ENCODE measurements around the gene TNP2. TPM values are rescaled to one million over a fixed set of nuclear protein-coding genes. Genes with fewer than 3 reads are reported as not detected.
A peak's percentile ranks its signal among the peaks of the same experiment; 100 is the strongest.

The TNP2 gene
- total and polyA plus RNA-seq, 2 of the 4 experiments (the other 2 are of a cell fraction) = not detected

DNA sequence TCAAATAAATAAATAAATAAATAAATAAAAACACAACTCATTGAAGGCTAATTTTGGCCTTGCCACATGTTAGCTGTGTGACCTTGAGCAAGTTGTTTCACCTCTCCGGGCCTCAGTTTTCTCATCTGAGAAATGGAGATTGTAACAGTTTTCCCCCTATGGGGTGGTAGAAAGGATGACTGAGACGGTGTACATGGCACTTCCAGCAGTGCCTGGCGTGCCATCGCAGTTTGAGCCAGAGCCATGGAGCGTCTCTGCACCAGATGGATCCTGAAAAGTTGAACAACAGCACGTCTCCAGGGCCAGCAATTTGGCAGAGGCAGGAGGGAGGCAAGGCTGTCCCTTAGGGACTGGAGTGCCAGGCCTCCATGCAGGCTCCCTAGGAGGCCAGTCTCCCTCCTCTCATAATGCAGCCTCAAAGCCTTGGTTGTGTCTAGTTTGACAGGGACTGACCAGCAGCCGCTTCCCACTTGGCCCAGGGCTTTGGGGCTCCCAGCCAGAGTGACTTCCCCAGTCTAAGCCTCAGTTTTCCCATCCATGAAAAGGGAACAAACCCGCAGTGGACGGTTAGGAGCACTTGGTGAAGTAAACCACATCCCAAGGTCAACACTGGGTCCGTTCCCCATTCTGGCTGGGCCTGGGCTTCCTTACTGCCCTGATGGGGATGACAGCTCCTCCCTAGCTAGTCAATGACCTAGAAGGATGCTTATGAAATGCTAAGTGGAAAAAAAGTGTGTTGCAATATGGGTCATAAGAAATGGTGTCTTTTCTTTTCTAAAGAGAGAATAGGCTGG is 32.5 kb downstream of the TNP2 start:
- CTCF ChIA-PET = no interaction called here
- Histone ChIP-seq H3K56ac (ENCODE audit: extremely low read depth, insufficient read depth, low read length) (no peak overlapping the region), H3K14ac (replicated peaks; ENCODE audit: low read depth, low read length) (no peak overlapping the region; the same call in 1 of the 2 replicates), H2BK20ac (ENCODE audit: low read depth, low read length) (0 out of 2 replicates have a peak overlapping the region, but pooled peaks have one; percentile 14), H3K9me3 (ENCODE audit: control insufficient read depth, insufficient read depth, low read length) (no peaks in the 10 kb centered on the region), H3K9me1 (ENCODE audit: insufficient read depth, low read length) (no peaks in the 10 kb centered on the region; the same call in 1 of the 2 replicates), H3K27me3 (ENCODE audit: control insufficient read depth, insufficient read depth, low read length) (no peaks in the 10 kb centered on the region), H3K18ac (ENCODE audit: low read depth, low read length) (no peak overlapping the region), H3K4me3 (ENCODE audit: insufficient read depth, low read depth, low read length) (no peak overlapping the region), H3K23ac (ENCODE audit: low read depth, low read length) (no peak overlapping the region), H3K4me1 (ENCODE audit: control insufficient read depth, insufficient read depth, low read length) (peaks cover 4% of the 10 kb centered on the region; the same call in 1 of the 2 replicates), H2AK9ac (replicated peaks; ENCODE audit: low read depth, low read length, poor library complexity) (no peak overlapping the region), H3K27ac (ENCODE audit: insufficient read depth, low read length) (no peak overlapping the region), H4K20me1 (ENCODE audit: insufficient read depth, low read length) (no peaks in the 10 kb centered on the region), H4K5ac (ENCODE audit: low read depth, low read length) (no peak overlapping the region), H2BK5ac (ENCODE audit: low read depth, low read length, poor library complexity, severe bottlenecking) (no peak overlapping the region), H3K36me3 (ENCODE audit: control insufficient read depth, insufficient read depth, low read length) (no peaks in the 10 kb centered on the region), H2AK5ac (ENCODE audit: low read depth, low read length) (peak overlapping the region; percentile 5; the same call in 1 of the 2 replicates), H3K79me1 (ENCODE audit: low read depth in 1 of 2, low read length in 2 of 2) (no peaks in the 10 kb centered on the region), H4K8ac (ENCODE audit: low read depth in 2 of 2, low read length in 2 of 2) (no peak overlapping the region), H2AFZ (replicated peaks; ENCODE audit: low read length, poor library complexity) (peak overlapping the region; percentile 41), H3K4me2 (ENCODE audit: low read depth, low read length) (no peak overlapping the region), H3K4ac (ENCODE audit: low read depth, low read length) (no peak overlapping the region), H2BK120ac (ENCODE audit: low read depth, low read length) (no peak overlapping the region), H2BK15ac (ENCODE audit: low read depth, low read length) (no peak overlapping the region), H4K91ac (ENCODE audit: insufficient read depth, low read depth, low read length) (no peak overlapping the region), H3K9ac (ENCODE audit: low read depth, low read length) (no peak overlapping the region)
- DNase-seq (no peak), ATAC-seq (ENCODE audit: low read depth) (no peak)
- WGBS, 2 experiments (ENCODE audit: extremely low coverage in 2 of 2, insufficient read length in 1 of 2) = 91% methylated on average over 6 of the region's 10 CpGs; no CpG with 5 or more reads in 1 of the 2 experiments
- in situ Hi-C loops (cut with MboI; ENCODE audit: low sequenced_read_pairs) (no loop called here), intact Hi-C loops (cut with micrococcal nuclease) (no loop called here), dilution Hi-C loops (cut with HindIII; ENCODE audit: low sequenced_read_pairs, unreplicated experiment) (no loop called here)
- BruUV-seq (replicated peaks) = no TSS peak
- POLR2A ChIA-PET (ENCODE audit: unreplicated experiment) = no interaction called here
- peak; percentile 35; the same call in 1 of the 2 replicates for TF ChIP-seq CEBPB (IDR thresholded peaks at IDR 0.05; ENCODE audit: low read depth, low read length)
- TF ChIP-seq POLR2A (IDR thresholded peaks at IDR 0.05; ENCODE audit: low read depth, low read length) = no peak
